A549 (cell line): ENCODE results near the gene NUTF2. TPM values are rescaled to one million over a fixed set of nuclear protein-coding genes. Genes with fewer than 3 reads are reported as not detected.
A peak's percentile ranks its signal among the peaks of the same experiment; 100 is the strongest.

Experiments
- ATAC-seq, 2 experiments: fragments of 200-7000 bp in 1 of 2; fragments of >200 bp in 1 of 2; cut with Nextera tagmentation in 1 of 2; cut with Tn5 transposase in 1 of 2; 3 replicates each; pipeline versions ENCODE4 v1.8.0 to v1.9.1; 2018 to 2020; ENCODE audit warnings: mild to moderate bottlenecking in 1 of 2, moderate library complexity in 1 of 2
- CTCF ChIA-PET: fragments of 300-600 bp; sonication (Branson Sonifier 250); formaldehyde crosslinking; extraction: SDS; loops from one replicate; lab custom pipeline; 2021; ENCODE audit warnings: antibody characterized with exemption, inconsistent platforms; lab: Yijun Ruan, JAX
- POLR2A ChIA-PET: fragments of 350-600 bp; formaldehyde crosslinking; extraction: SDS; loops from one replicate; lab custom pipeline; 2021; ENCODE audit warnings: antibody characterized with exemption, inconsistent platforms; lab: Yijun Ruan, JAX
- DNase-seq, 2 experiments: peaks; one replicate each; pipeline versions ENCODE4 v3.0.0 to v3.0.0-alpha.2; 2011 to 2016; ENCODE audit warnings: low read depth in 1 of 2, low spot score in 1 of 2
- FAIRE-seq: peaks from 2 replicates; lab custom pipeline; 2011; peaks lifted over from hg19 to GRCh38; lab: Jason Lieb, UNC
- H3K27ac ChIP-seq, 2 experiments: fragments of >200 bp; sonication (Bioruptor Twin); formaldehyde crosslinking; 3 replicates each; pipeline ENCODE4 v1.5.1; 2016 to 2017
- H3K4me1 ChIP-seq: fragments of >200 bp; sonication (Bioruptor Twin); formaldehyde crosslinking; 3 replicates; pipeline ENCODE4 v1.6.1; 2016
- H3K4me2 ChIP-seq: fragments of >200 bp; sonication (Bioruptor Twin); formaldehyde crosslinking; 3 replicates; pipeline ENCODE4 v1.6.1; 2016
- H3K4me3 ChIP-seq: fragments of >200 bp; sonication (Bioruptor Twin); formaldehyde crosslinking; 3 replicates; pipeline ENCODE4 v1.5.1; 2016
- H3K9me3 ChIP-seq: fragments of >200 bp; sonication (Bioruptor Twin); formaldehyde crosslinking; 3 replicates; pipeline ENCODE4 v1.6.1; 2016
- CBX8 ChIP-seq: fragments of 200-600 bp; sonication (generic); IDR thresholded peaks from 2 replicates; pipeline ENCODE4 v1.6.1; 2016
- CHD4 ChIP-seq: fragments of 200-600 bp; sonication (generic); IDR thresholded peaks from 2 replicates; pipeline ENCODE4 v1.6.1; 2016; ENCODE audit warnings: antibody characterized with exemption, mild to moderate bottlenecking, borderline replicate concordance
- FOSL2 ChIP-seq, 2 experiments: fragments of 450-650 bp in 1 of 2; fragments of >200 bp in 1 of 2; sonication (Bioruptor Twin) in 1 of 2; formaldehyde crosslinking; IDR thresholded peaks; 2 replicates each; pipeline versions ENCODE4 v1.5.0 to v1.6.1; 2016 to 2020; ENCODE audit warnings: mild to moderate bottlenecking in 1 of 2, moderate library complexity in 1 of 2
- GATA3 ChIP-seq: IDR thresholded peaks from 2 replicates; pipeline ENCODE4 v1.6.1; 2012; ENCODE audit warnings: borderline replicate concordance
- HDAC2 ChIP-seq: fragments of 200-600 bp; sonication (generic); IDR thresholded peaks from 2 replicates; pipeline ENCODE4 v1.6.1; 2016
- JUNB ChIP-seq: fragments of >200 bp; sonication (Bioruptor Twin); formaldehyde crosslinking; IDR thresholded peaks from 2 replicates; pipeline ENCODE4 v1.6.1; 2016
- KDM5A ChIP-seq: fragments of 200-600 bp; sonication (generic); IDR thresholded peaks from 2 replicates; pipeline ENCODE4 v1.6.1; 2016; ENCODE audit warnings: antibody characterized with exemption, mild to moderate bottlenecking
- MYC ChIP-seq: IDR thresholded peaks from 2 replicates; pipeline ENCODE4 v1.6.1; 2012; ENCODE audit warnings: mild to moderate bottlenecking, inconsistent platforms, low read length, improper control_type of control experiment, borderline replicate concordance
- NPAS2 ChIP-seq: fragments of 250-450 bp; sonication (Bioruptor Pico); IDR thresholded peaks from 2 replicates; pipeline ENCODE4 v1.8.0; 2022; ENCODE audit warnings: mild to moderate bottlenecking, moderate library complexity, borderline replicate concordance
- RCOR1 ChIP-seq: fragments of 150-350 bp; IDR thresholded peaks from 2 replicates; pipeline ENCODE4 v1.6.1; 2014; ENCODE audit warnings: antibody characterized with exemption, low read length, low read depth
- RNF2 ChIP-seq: fragments of 200-600 bp; sonication (generic); IDR thresholded peaks from 2 replicates; pipeline ENCODE4 v1.6.1; 2016; ENCODE audit warnings: low read depth, mild to moderate bottlenecking, antibody characterized with exemption, moderate library complexity, borderline replicate concordance
- SMC3 ChIP-seq: fragments of >200 bp; sonication (Bioruptor Twin); formaldehyde crosslinking; IDR thresholded peaks from 3 replicates; pipeline ENCODE4 v1.6.1; 2018; ENCODE audit warnings: inconsistent platforms
- ZFP36 ChIP-seq: fragments of 450-650 bp; IDR thresholded peaks from 2 replicates; pipeline ENCODE4 v1.6.1; 2014; ENCODE audit warnings: borderline replicate concordance; ENCODE audit not compliant: partially characterized antibody
- ZSCAN20 ChIP-seq: fragments of 250-450 bp; sonication (Bioruptor Pico); IDR thresholded peaks from 2 replicates; pipeline ENCODE4 v1.8.0; 2022; ENCODE audit warnings: mild to moderate bottlenecking, moderate library complexity
- WGBS: methylation state at CpG from one replicate; pipeline ENCODE4 v1.1.6; 2017; ENCODE audit errors: missing lambda C conversion rate; 5-methylcytosine and 5-hydroxymethylcytosine counted together
- polyA plus RNA-seq, 4 experiments: library from polyadenylated mRNA; depleted of rRNA in 3 of 4; stranded (reverse); fragments of >200 nt; fragmentation: RNase III in 1 of 4; extraction: RNeasy Plus Mini Kit Qiagen cat#74134 plus additional on column Dnase treatment in 1 of 4; gene quantifications; 2 replicates in 3 of 4; 3 replicates in 1 of 4; pipeline ENCODE4 v1.2.3, GENCODE V29; 2011 to 2017
- TF ChIP-seq, protein P1 (sequence below): IDR thresholded peaks from 2 replicates; pipeline ENCODE4 v1.6.1; 2012
- TF ChIP-seq, protein P2 (sequence below): IDR thresholded peaks from 2 replicates; pipeline ENCODE4 v1.6.1; 2012
- TF ChIP-seq, protein P3 (sequence below): fragments of 250-450 bp; sonication (Bioruptor Pico); IDR thresholded peaks from 2 replicates; pipeline ENCODE4 v1.5.0; 2021; ENCODE audit warnings: mild to moderate bottlenecking, moderate library complexity, borderline replicate concordance
- TF ChIP-seq, protein P4 (sequence below): fragments of 150-350 bp; IDR thresholded peaks from 2 replicates; pipeline ENCODE4 v1.6.1; 2014; ENCODE audit warnings: low read depth, mild to moderate bottlenecking, low read length

NUTF2 gene
- polyA plus RNA-seq, 2 of the 4 experiments (the other 2 are of a cell fraction) = 168 to 287 TPM

DNA sequence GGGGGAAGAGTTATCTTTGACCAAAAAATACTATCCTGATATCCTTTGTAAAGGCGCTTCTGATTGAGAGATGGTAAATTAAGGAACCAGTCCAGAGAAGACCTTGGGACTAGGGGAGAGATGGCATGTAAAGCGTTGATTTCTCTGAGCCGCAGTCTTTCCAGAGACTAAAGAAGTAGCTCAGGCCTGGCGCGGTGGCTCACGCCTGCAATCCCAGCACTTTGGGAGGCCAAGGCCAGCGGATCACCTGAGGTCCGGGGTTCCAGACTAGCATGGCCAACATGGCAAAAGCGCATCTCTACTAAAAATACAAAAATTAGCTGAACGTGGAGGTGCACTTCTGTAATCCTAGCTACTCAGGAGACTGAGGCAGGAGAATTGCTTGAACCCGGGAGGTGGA lies 1.4 kb downstream of the NUTF2 start:
- CTCF ChIA-PET = interaction anchor here (0.9 to 3.5 kb wide), 6 partner anchors 9 to 301 kb away, joined by 3 to 17 read pairs (median 3); partner anchors contain the start of gene NRN1L
- Histone ChIP-seq H3K9me3 (no peaks in the 10 kb centered on the region), H3K27ac (peak overlapping the region; percentile 89 to 98), H3K4me3 (peak overlapping the region; percentile 93), H3K4me1 (peaks cover 35% of the 10 kb centered on the region), H3K4me2 (peak overlapping the region; percentile 98)
- WGBS = 93% methylated on average over 11 of the region's 11 CpGs
- DNase-seq (no peak), ATAC-seq (no peak), FAIRE-seq (no peak)
- POLR2A ChIA-PET = no interaction called here
- no peak for TF ChIP-seq ZSCAN20 (CRISPR knock-in tag)
- TF ChIP-seq, protein P1, sequence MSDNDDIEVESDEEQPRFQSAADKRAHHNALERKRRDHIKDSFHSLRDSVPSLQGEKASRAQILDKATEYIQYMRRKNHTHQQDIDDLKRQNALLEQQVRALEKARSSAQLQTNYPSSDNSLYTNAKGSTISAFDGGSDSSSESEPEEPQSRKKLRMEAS = no peak

DNA sequence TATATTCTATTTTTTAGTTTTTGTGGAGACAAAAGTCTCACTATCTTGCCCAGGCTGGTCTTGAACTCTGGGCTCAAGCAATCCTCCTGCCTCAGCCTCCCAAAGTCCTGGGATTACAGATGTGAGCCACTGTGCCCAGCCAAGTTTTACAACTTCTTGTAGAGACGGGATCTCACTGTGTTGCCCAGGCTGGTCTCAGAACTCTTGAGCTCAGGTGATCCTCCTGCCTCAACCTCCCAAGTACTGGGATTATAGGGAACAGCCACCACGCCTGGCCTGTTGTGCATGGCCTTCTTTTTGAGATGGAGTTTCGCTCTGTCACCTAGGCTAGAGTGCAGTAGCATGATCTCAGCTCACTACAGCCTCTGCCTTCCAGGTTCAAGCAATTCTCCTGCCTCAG lies 6.9 kb downstream of the NUTF2 start:
- no peak for FAIRE-seq
- ChIA-PET CTCF (interaction anchor here (1.7 to 4.3 kb wide), 3 partner anchors 17 to 37 kb away, joined by 5 to 21 read pairs (median 13); partner anchors contain the start of gene NRN1L), POLR2A (no interaction called here)
- no peak for TF ChIP-seq GATA3
- TF ChIP-seq NPAS2 (CRISPR knock-in tag) = no peak
- TF ChIP-seq, protein P2, sequence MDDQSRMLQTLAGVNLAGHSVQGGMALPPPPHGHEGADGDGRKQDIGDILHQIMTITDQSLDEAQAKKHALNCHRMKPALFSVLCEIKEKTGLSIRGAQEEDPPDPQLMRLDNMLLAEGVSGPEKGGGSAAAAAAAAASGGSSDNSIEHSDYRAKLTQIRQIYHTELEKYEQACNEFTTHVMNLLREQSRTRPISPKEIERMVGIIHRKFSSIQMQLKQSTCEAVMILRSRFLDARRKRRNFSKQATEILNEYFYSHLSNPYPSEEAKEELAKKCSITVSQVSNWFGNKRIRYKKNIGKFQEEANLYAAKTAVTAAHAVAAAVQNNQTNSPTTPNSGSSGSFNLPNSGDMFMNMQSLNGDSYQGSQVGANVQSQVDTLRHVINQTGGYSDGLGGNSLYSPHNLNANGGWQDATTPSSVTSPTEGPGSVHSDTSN = no peak
- TF ChIP-seq RCOR1 = no peak
- TF ChIP-seq ZFP36 = no peak
- no peak for TF ChIP-seq CHD4
- TF ChIP-seq, protein P3, sequence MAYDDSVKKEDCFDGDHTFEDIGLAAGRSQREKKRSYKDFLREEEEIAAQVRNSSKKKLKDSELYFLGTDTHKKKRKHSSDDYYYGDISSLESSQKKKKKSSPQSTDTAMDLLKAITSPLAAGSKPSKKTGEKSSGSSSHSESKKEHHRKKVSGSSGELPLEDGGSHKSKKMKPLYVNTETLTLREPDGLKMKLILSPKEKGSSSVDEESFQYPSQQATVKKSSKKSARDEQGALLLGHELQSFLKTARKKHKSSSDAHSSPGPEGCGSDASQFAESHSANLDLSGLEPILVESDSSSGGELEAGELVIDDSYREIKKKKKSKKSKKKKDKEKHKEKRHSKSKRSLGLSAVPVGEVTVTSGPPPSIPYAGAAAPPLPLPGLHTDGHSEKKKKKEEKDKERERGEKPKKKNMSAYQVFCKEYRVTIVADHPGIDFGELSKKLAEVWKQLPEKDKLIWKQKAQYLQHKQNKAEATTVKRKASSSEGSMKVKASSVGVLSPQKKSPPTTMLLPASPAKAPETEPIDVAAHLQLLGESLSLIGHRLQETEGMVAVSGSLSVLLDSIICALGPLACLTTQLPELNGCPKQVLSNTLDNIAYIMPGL (CRISPR knock-in tag) = no peak
- no peak for TF ChIP-seq FOSL2 (IDR thresholded peaks at IDR 0.05)
- no peak for TF ChIP-seq FOSL2 (CRISPR knock-in tag; IDR thresholded peaks at IDR 0.05)
- TF ChIP-seq, protein P1 = no peak
- TF ChIP-seq SMC3 = no peak
- TF ChIP-seq HDAC2 = no peak
- no peak for TF ChIP-seq JUNB
- no peak for TF ChIP-seq CBX8
- no peak for TF ChIP-seq KDM5A
- TF ChIP-seq MYC = no peak
- TF ChIP-seq, protein P4, sequence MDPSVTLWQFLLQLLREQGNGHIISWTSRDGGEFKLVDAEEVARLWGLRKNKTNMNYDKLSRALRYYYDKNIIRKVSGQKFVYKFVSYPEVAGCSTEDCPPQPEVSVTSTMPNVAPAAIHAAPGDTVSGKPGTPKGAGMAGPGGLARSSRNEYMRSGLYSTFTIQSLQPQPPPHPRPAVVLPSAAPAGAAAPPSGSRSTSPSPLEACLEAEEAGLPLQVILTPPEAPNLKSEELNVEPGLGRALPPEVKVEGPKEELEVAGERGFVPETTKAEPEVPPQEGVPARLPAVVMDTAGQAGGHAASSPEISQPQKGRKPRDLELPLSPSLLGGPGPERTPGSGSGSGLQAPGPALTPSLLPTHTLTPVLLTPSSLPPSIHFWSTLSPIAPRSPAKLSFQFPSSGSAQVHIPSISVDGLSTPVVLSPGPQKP = no peak
- TF ChIP-seq RNF2 = no peak
- H3K4me2 ChIP-seq = no peak overlapping the region
- DNase-seq = no peak
- peaks cover 30% of the 10 kb centered on the region for H3K4me1 ChIP-seq
- no peak overlapping the region for H3K4me3 ChIP-seq
- H3K9me3 ChIP-seq = no peaks in the 10 kb centered on the region
- 98% methylated on average over 3 of the region's 3 CpGs for WGBS
- ATAC-seq = no peak
- H3K27ac ChIP-seq = no peak overlapping the region

DNA sequence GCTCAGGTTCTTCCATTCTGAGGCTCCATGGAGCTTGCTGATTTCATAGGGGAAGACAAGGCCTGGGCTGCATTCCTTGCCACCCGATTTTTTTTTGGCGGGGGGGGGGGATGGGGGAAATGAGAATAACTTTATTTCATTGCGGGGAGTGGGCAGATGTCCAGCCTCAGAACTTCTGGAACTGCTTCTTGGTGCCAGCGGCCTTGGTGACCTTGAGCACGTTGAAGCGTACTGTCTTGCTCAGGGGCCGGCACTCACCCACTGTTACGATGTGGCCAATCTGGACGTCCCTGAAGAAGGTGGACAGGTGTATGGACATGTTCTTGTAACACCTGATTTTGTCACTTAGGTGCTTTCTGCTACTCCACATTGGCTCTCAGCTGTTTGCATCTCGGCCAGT lies 9.1 kb downstream of the NUTF2 start:
- ChIA-PET CTCF (interaction anchor here (0.7 to 1.9 kb wide), 5 partner anchors 9 to 61 kb away, joined by 3 to 10 read pairs (median 4); no protein-coding TSS in a partner anchor), POLR2A (no interaction called here)
- 87% methylated on average over 10 of the region's 10 CpGs for WGBS
- H3K27ac ChIP-seq = no peak overlapping the region
- DNase-seq (no peak), FAIRE-seq (no peak), ATAC-seq (no peak)
- peaks cover 40% of the 10 kb centered on the region for H3K4me1 ChIP-seq
- no peak for TF ChIP-seq RNF2
- H3K4me2 ChIP-seq = no peak overlapping the region
- no peaks in the 10 kb centered on the region for H3K9me3 ChIP-seq
- no peak overlapping the region for H3K4me3 ChIP-seq
